NCI-H146 (cell line): Measurements from ENCODE around the gene DIPK1B.
"Not testable (repeated sequence)": the region's sequence is repeated elsewhere in the genome, so short reads cannot be mapped to it uniquely, and the experiment has no call there.

ENCODE experiments used
- DNase-seq: peaks from one replicate; lab custom pipeline; 2025; lab: John Stamatoyannopoulos, UW

DIPK1B gene

DNA sequence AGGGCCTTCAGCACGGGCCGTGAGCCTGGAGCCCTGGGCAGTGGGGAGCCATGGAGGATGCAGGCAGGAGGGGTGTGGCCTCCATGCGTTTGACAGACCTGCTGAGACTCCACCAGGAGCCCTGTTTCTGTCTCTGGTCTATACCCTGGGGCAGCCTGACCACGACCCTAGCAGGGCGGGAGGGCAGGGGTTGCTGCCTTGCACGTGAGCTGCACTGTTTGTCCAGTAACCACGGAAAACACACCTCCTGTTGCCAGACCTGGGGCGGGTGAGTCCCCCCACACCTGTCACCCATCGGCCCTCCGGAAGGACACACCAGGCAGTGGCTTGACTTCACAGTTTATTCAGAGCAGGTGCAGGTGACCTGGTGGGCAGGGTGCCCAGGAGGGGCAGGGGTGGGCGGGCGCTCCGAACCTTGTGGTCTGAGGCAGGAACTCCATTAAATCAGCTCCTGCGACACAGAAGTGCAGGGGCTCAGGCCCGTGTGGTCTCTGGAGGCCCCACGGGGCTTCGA, 41.7 kb downstream of the DIPK1B start:
- peak; percentile 85 for DNase-seq

GRCh38 chr9:136754626-136755301, 42.4 kb downstream of the DIPK1B start:
- DNase-seq: no peak

GRCh38 chr9:136755302-136756133, 43.1 kb downstream of the DIPK1B start:
- not testable (repeated sequence) for DNase-seq

DNA sequence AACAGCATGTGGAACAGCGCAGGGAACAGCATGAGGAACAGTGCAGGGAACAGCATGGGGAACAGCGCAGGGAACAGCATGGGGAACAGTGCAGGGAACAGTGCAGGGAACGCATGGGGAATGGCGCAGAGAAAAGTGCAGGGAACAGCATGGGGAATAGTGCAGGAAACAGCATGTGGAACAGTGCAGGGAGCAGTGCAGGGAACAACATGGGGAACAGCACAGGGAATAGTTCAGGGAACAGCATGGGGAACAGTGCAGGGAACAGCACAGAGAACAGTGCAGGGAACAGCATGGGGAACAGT, 43.7 kb downstream of the DIPK1B start:
- DNase-seq: no peak

- no peak for DNase-seq
Measured at GRCh38 chr9:136756836-136757235, 44.5 kb downstream of the DIPK1B start.

GRCh38 chr9:136757328-136757727, 45.0 kb downstream of the DIPK1B start:
- no peak for DNase-seq

GRCh38 chr9:136757751-136758140, 45.4 kb downstream of the DIPK1B start:
- DNase-seq: no peak

GRCh38 chr9:136759001-136759400, 46.6 kb downstream of the DIPK1B start:
- no peak for DNase-seq

DNA sequence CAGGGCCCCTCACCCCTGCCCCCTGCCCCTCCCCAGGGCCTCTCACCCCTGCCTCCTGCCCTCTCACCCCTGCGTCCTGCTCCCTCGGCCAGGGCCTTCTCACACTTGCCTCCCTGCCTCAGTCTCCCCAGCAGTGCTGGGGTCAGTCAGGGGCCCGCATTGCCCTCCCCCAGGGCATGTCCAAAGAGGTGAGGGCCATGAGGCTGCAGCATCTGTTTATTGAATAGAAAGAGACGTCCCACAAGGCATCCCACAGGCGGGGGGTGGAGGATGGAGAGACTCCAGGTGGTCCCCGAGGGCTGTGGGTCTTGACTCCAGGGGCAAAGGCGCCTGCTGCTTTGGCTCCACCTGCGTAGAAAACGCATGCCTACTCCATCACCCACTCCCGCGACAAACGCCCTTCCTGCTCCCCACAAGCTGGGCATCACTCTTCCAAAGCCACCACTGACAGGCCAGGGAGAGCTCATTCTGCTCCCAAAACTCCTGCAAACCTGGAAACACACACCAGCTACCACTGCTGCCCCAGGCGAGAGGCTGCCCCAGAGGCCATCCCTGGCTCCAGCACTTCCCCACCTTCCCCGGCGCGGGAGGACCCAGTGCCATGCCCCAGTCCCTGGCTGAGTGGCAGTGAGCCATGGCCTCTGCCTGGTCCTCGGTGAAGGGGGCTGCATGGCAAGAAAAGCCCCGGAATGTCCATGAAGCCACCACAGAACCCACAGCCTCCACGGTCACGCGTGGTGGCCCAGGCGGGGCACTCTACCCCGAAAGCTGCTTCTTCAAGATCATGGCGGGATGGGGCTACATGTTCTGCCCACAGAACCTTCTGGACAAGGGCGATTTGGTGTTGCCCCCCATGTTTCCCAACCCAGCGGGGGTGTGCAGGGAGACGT, 47.3 kb downstream of the DIPK1B start:
- no peak for DNase-seq

- no peak for DNase-seq
Measured at GRCh38 chr9:136760424-136760823, 48.1 kb downstream of the DIPK1B start.

DNA sequence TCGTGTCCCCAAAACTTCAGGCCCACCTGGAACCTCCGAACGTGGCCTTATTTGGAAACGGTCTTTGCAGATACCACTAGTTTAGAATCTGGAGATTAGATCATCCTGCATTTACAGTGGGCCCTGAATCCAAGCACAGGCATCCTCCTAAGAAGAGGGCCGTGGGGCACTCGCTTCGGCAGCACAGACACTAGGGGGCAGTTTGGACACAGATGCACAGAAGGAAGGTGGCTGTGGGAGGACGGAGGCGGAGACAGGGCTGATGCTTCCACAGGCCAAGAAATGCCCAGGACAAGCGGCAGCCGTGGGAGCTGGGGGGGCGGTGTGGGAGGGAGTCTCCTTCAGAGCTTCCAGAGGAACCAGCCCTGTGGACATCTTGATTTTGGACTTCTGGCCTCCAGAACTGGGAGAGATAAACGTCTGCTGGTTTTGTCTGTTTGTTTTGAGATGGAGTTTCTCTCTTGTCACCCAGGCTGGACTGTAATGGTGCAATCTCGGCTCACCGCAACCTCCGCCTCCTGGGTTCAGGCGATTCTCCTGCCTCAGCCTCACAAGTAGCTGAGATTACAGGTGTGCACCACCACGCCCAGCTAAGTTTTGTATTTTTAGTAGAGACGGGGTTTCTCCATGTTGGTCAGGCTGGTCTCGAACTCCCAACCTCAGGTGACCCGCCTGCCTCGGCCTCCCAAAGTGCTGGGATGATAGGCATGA, 48.6 kb downstream of the DIPK1B start:
- DNase-seq: peak; percentile 53

DNA sequence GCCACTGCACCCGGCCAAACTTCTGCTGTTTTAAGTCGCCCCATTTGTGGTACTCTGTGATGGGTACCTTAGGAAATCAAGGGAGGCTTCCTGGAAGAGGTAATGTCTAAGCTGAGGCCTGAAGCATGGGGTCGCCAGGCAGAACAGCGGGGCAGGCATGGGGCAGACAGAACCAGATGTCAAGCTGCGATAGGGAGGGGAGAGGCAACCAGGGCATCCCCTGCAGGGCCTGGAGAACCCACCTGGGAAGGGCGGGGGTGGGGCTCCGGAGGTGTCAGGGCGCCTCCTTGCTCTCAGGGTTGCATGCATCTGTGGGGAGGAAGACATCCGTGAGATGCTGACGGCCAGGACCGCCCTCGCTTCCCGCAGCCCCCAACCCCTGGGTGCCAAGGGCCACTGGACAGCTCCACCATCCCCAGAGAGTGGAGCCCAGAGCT, 49.2 kb downstream of the DIPK1B start:
- DNase-seq: no peak

GRCh38 chr9:136762221-136762691, 49.9 kb downstream of the DIPK1B start:
- DNase-seq: no peak

GRCh38 chr9:136762915-136763648, 50.7 kb downstream of the DIPK1B start:
- peak; percentile 42 for DNase-seq

DNA sequence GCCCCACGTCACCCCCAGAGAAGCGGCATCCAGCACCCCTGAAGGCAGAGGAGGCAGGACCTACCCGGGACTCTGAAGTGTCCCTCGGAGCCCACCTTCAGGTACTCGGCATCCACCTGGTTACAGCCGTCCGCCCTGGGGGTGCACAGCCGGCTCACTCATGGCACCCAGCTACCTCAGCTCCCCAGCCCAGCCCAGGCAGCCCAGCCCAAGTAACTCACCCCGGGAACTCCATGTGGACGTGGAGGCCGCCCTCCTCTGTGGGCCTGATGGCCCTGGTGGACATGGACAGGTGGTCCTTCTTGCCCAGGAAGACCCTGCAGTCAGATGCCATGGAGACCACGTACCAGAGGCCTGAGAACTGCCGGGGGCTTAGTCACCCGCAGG, 51.3 kb downstream of the DIPK1B start:
- no peak for DNase-seq

- DNase-seq: peak; percentile 96
Measured at GRCh38 chr9:136764301-136764891, 52.0 kb downstream of the DIPK1B start, which contains the start of gene LCN15. LCN15 (minus strand) TSS chr9:136764518; CDS start chr9:136764488, 30 bp downstream.

DNA sequence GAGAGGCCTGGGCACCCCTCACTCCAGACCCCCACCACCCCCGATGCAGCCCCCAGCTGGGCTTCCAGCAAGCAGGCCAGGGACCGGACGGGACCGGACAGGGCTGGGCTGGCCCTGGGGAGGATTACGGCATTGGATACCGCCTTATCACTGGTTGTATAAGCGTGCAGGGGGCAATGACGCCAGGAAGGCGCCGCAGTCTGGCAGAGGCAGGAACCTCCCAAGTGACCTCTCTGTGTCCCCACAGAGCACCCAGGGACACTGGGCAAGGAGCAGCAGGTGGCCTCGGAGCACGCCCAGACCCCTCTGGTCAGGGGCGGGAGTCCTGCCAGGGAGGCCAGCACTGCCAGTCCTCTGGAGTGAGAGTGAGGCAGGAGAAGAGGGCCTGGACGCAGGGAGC, 52.7 kb downstream of the DIPK1B start:
- DNase-seq: peak; percentile 19

DNA sequence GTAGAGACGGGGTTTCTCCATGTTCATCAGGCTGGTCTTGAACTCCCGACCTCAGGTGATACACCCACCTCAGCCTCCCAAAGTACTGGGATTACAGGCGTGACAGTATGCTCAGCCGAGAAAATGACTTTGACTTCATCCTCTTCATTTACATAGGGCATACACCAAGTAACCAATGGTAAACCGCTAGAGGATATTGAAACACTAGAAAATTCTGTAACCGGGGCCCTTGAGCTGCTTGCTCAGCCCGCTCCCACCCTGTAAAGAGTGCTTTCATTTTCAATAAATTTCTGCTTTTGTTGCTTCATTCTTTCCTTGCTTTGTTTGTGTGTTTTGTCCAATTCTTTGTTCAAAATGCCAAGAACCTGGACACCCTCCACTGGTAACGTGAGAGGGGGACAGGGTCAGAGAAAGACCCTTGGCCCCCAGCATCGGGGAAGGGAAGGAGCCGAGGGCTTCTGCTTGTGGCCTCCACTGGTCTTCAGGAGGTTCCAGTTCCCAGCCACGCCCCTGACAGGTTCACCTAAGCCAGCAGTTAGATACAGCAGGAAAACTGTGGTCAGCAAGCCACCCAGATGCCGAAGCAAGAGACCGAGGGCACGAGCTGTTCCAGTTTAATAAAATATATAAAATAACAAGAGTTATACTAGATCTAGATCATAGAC, 53.5 kb downstream of the DIPK1B start:
- DNase-seq: not testable (repeated sequence)

- DNase-seq: peak; percentile 86
Measured at GRCh38 chr9:136766410-136767120, 54.2 kb downstream of the DIPK1B start.
